NCI-H526 treated with DMSO at 0.1 percent for 48 hours (cell line): ENCODE measurements around the gene AGL.
"Not testable (repeated sequence)": the region's sequence is repeated elsewhere in the genome, so short reads cannot be mapped to it uniquely, and the experiment has no call there.

Experiments
- DNase-seq: peaks from one replicate; lab custom pipeline; 2025; lab: John Stamatoyannopoulos, UW

Gene AGL

GRCh38 chr1:99851850-99852454 is 1.8 kb downstream of the AGL start:
- DNase-seq: no peak

GRCh38 chr1:99852648-99853047 is 2.5 kb downstream of the AGL start:
- DNase-seq: no peak

DNA sequence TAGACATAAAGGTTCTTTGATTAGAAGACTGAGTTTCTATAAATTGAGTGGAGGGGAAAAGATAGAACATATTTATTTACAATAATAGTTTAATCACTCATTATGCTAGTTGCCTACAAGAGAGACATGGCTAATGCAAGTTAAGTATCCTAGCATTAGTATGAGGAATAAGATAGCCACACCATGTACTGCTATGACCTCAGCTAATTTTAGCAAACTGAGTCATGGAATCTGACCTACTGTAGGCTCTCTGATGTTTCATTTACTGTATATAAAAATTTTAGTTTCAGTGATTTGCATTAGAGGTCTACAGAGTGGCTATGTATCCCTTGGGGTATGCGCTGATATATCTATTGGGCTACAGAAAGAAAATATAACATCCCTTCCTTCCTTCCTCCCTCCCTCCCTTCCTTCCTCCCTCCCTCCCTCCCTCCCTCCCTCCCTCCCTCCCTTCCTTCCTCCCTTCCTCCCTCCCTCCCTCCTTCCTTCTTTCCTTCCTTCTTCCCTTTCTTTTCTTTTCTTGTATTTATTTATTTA is 5.8 kb downstream of the AGL start:
- DNase-seq: no peak

DNA sequence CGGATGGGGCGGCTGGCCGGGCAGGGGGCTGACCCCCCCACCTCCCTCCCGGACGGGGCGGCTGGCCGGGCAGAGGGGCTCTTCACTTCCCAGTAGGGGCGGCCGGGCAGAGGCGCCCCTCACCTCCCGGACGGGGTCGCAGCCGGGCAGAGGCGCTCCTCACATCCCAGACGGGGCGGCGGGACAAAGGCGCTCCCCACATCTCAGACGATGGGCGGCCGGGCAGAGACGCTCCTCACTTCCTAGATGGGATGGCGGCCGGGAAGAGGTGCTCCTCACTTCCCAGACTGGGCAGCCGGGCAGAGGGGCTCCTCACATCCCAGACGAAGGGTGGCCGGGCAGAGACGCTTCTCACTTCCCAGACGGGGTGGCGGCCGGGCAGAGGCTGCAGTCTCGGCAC is 6.9 kb downstream of the AGL start:
- DNase-seq: not testable (repeated sequence)

DNA sequence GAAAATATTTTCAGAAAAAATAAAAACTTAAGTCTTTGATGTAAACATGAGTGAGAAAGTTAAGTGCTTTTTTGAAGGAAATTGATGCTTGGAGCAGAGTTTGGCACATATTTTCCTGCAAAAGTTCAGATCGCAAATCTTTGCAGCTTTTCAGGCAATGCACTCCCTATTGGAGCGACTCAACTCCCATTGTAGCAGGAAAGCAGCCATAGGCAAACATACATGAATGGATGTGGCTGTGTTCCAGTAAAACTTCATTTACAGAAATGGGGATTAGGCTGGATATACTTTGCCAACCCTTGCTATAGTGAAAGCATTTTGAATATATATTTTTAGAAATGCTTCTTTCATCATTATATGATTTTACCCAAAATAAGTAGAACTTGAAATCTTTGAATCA is 8.1 kb downstream of the AGL start:
- no peak for DNase-seq

DNA sequence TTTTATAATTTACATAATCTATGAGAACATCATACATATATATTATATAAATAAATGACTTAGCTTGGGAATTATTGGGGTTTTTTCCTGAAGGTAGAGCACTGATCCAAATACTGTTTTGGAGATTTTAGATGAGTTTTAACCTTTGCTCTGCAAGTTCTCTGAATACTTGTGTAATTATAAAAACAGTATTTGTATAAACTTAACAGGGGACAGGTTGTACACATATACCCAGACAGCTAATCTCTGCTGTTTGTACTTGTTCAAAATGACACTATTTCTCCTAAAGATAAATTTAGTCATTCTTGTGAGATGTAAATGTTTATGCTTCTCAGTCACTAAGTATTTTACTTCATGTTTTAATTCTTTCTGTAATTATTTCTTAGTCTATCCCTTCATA is 8.7 kb downstream of the AGL start:
- DNase-seq: no peak

- no peak for DNase-seq
These were observed 10.5 kb downstream of the AGL start for GRCh38 chr1:99860703-99861102.

GRCh38 chr1:99867682-99868081 is 17.5 kb downstream of the AGL start:
- no peak for DNase-seq

GRCh38 chr1:99869304-99869703 is 19.1 kb downstream of the AGL start:
- no peak for DNase-seq

DNA sequence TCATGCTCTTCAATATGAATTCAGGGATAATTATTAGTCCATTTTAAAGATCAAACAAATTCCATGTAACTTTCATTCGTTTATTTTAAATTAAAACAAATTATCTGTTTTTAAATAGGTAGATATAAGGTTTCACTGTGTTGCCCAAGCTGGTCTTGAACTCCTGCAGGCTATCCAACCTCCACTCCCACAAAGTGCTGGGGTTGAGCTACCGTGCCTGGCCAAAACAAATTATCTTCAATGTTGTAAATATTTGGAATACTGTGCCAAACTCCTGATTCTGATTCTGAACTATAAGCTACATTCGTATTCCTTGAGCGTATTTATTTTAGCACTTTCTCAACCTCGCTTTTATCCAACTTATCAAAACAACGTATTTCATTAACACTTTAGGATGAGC is 19.6 kb downstream of the AGL start:
- DNase-seq: no peak

DNA sequence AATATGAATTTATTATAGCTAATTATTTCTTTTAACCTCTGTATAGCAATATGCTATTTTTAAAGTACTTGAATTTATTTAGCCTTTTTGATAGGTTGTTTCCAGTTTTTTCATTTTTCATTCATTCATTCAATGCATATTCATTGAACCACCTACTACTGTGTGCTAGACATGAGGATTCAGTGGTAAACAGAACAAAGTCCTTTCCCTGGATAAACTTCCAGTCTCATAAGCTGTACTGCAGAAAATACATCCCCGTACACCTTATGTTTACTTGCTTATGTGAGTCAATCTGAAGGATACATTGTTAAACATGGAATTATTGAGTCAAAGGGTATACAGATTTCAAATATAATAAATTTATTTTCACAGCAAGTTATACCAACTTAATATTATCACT is 21.9 kb downstream of the AGL start:
- no peak for DNase-seq

- DNase-seq: no peak
These were observed 27.4 kb downstream of the AGL start for GRCh38 chr1:99877568-99877967.

GRCh38 chr1:99886179-99886578 is 36.0 kb downstream of the AGL start:
- DNase-seq: no peak

GRCh38 chr1:99886841-99887240 is 36.7 kb downstream of the AGL start:
- DNase-seq: no peak

DNA sequence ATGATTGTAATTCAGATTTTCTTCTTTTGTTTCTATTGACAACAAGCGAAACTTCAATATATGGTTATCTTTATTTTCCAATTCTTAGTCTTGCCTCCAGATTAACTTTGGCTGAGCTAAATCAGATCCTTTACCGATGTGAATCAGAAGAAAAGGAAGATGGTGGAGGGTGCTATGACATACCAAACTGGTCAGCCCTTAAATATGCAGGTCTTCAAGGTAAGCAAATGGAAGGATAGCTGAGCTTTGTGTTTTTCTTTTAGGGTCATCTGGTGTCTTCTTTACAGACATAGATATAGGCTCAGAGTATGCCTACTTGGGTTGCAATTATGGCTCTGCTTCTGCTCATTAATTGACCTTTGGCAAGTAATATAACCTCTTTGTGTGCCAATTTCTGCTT is 37.7 kb downstream of the AGL start:
- no peak for DNase-seq

- DNase-seq: no peak
These were observed 41.8 kb downstream of the AGL start for GRCh38 chr1:99891997-99892396.

- DNase-seq: not testable (repeated sequence)
These were observed 53.1 kb downstream of the AGL start for GRCh38 chr1:99903278-99903677.

DNA sequence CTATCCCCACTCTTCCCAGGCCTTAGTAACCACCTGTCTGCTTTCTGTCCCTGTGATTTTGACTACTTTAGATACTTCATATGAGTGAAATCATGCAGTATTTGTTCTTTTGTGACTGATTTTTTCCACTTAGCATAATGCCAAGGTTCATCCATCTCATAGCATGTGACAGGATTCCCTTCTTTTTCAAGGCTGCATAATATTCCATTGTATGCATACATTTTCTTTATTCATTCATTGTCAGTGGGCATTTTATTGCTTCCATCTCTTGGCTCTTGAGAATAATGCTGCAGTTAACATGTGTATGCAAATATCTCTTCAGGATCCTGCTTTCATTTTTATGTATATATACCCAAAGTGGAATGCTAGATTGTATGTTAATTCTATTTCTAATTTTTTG is 56.4 kb downstream of the AGL start:
- no peak for DNase-seq

- no peak for DNase-seq
These were observed 67.1 kb downstream of the AGL start for GRCh38 chr1:99917214-99917613.

- no peak for DNase-seq
These were observed 69.1 kb downstream of the AGL start for GRCh38 chr1:99919220-99919619.

GRCh38 chr1:99934801-99935200 is 84.6 kb downstream of the AGL start:
- no peak for DNase-seq

GRCh38 chr1:99935534-99935933 is 85.4 kb downstream of the AGL start:
- DNase-seq: no peak

GRCh38 chr1:99936071-99936470 is 85.9 kb downstream of the AGL start:
- no peak for DNase-seq

DNA sequence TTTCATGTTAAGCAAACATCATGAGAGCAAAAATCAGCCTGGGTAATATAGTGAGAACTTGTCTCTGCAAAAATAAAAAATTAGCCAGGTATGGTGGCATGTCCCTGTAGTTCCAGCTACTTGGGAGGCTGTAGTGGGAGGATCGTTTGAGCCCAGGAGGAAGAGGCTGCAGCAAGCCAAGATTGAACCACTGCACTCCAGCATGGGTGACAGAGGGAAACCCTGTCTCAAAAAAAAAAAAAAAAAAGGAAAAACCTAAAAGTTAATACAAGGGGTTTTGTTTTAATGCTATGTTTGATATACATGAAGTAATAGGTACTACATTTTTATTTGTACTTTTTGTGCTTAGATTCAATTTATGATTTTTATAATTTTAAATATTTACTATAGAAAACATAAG is 92.6 kb downstream of the AGL start:
- no peak for DNase-seq
